ENCODE data around the gene PEX19. TPM values are rescaled to one million over a fixed set of nuclear protein-coding genes. Genes with fewer than 3 reads are reported as not detected.

Gene PEX19
- total and polyA plus RNA-seq, 12 donors = 15.5 to 165 (median 85.0) TPM

DNA sequence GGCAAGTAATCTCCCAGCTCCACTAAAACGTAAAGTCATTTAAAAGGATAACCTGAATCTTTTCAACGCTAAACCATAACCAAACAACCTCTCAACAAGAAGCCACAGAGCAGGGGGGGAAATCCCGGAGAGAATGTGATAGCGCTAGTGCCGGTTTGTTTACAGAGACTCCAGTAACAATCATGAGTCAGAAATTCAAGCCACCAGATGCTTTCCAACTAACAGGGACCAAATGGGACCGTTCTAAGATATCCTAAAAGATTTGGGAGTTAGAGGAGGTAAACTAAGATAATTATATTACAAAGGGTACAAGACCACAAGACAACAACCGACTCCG lies 23.4 kb downstream of the PEX19 start:
- intact Hi-C loops (cut with DNase I) = no loop called here
- Histone ChIP-seq H3K4me1 (replicated peaks in 1 of 2) (peaks cover 18 to 46% of the 10 kb centered on the region in 2 donors), H3K36me3 (replicated peaks in 1 of 2) (no peaks in the 10 kb centered on the region), H3K9me3 (replicated peaks in 1 of 3) (no peaks in the 10 kb centered on the region), H3K27ac (peak overlapping the region; percentile 87 to 98 (median 97)), H3K27me3 (no peaks in the 10 kb centered on the region), H3K4me3 (peak overlapping the region; percentile 7 to 95 (median 86))
- TF ChIP-seq, protein P1, sequence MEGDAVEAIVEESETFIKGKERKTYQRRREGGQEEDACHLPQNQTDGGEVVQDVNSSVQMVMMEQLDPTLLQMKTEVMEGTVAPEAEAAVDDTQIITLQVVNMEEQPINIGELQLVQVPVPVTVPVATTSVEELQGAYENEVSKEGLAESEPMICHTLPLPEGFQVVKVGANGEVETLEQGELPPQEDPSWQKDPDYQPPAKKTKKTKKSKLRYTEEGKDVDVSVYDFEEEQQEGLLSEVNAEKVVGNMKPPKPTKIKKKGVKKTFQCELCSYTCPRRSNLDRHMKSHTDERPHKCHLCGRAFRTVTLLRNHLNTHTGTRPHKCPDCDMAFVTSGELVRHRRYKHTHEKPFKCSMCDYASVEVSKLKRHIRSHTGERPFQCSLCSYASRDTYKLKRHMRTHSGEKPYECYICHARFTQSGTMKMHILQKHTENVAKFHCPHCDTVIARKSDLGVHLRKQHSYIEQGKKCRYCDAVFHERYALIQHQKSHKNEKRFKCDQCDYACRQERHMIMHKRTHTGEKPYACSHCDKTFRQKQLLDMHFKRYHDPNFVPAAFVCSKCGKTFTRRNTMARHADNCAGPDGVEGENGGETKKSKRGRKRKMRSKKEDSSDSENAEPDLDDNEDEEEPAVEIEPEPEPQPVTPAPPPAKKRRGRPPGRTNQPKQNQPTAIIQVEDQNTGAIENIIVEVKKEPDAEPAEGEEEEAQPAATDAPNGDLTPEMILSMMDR (IDR thresholded peaks at IDR 0.05) = no peak
- TF ChIP-seq POLR2A (IDR thresholded peaks at IDR 0.05) = peak in 1 of 2 donors; percentile 36
- 0 to 2% (median 1%) methylated on average over 8 of the region's 8 CpGs for WGBS, 4 donors
- DNase-seq = peak; percentile 38 to 73 (median 54)

DNA sequence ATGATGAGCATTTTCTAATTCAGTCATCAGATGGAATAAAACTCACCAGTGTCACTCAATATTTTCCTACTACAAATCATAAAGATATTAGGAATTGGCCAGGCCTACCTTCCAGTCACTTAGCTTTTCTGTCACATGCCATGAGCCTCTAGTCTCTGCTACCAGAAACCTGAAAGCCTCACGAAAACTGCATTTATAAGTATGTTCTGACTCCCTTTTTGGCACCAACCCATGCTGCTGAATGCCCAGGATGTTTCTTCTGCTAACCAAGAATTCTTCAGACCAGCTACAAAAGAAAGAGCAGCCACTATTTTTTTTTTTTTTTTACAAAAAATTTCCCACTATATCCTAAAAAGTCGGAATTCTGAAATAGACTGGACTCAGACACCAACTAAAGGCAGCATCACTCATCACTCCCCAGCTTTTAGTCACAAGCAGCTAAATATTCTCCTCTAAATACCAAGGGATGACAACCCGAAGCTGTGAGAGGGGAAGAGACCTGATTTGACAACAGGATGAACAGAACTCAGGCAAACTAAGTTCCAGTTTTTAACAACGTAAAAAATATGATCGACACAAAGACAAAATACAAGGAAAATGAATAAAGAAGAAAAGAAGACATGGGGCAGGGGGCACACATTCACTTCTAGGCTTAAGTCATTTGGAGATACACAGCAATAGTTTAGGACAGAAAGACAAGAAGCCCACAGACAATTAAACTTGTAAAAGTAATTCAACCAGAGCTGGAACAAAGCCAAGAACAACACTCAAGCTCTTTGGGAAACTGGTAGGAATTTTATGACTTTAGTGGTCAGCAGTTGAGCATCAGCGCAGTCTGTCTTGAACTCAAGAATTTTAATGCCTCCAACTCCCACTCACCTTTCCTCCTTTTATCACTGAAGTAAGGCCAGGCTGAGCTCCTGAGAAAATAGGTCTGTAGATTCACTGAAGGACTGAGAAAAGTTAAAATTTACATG lies 24.2 kb downstream of the PEX19 start:
- WGBS, 4 donors = 21 to 25% (median 23%) methylated on average over 6 of the region's 6 CpGs
- peaks cover 18 to 52% of the 10 kb centered on the region in 2 donors for H3K4me1 ChIP-seq (replicated peaks in 1 of 2)
- DNase-seq = peak in 2 of 7 donors; percentile 16 to 19
- peak overlapping the region in 1 of 4 donors; percentile 86 for H3K4me3 ChIP-seq
- no peaks in the 10 kb centered on the region for H3K36me3 ChIP-seq (replicated peaks in 1 of 2)
- H3K27ac ChIP-seq = peak overlapping the region in 4 of 5 donors; percentile 96 to 98 (median 98)
- TF ChIP-seq, protein P1 (IDR thresholded peaks at IDR 0.05) = no peak
- no peak for TF ChIP-seq POLR2A (IDR thresholded peaks at IDR 0.05)
- intact Hi-C loops (cut with DNase I) = no loop called here
- H3K9me3 ChIP-seq (replicated peaks in 1 of 3) = no peaks in the 10 kb centered on the region
- no peaks in the 10 kb centered on the region for H3K27me3 ChIP-seq

DNA sequence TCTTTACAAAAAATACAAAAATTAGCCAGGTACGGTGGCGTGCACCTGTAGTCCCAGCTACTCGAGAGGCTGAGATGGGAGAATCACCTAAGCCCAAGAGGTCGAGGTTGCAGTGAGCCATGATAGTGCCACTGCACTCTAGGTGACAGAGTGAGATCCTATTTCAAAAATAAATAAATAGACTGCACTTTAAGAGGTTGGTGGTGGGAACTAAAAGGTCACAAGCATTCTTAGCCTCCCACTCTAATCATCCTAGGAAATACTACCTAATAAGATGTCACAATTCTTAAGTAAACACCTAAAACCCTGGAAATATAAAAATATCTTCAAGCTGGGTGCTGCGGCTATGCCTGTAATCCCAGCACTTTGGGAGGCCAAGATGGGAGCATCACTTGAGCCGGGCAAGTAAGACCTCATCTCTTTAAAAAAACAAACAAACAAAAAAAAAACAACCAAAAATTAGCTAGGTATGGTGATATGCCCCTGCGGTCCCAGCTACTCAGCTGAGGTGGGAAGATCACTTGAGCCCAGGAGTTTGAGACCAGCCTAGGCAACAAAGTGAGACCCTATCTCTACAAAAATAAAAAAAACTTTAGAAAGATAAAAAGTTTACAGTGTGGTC lies 26.6 kb downstream of the PEX19 start:
- no peaks in the 10 kb centered on the region for H3K9me3 ChIP-seq (replicated peaks in 1 of 3)
- H3K27ac ChIP-seq = no peak overlapping the region
- H3K36me3 ChIP-seq (replicated peaks in 1 of 2) = no peaks in the 10 kb centered on the region
- WGBS, 4 donors = 91 to 96% (median 96%) methylated on average over 7 of the region's 7 CpGs
- no peaks in the 10 kb centered on the region for H3K27me3 ChIP-seq
- H3K4me3 ChIP-seq = no peak overlapping the region
- H3K4me1 ChIP-seq (replicated peaks in 1 of 2) = peaks cover 18 to 52% of the 10 kb centered on the region in 2 donors
- no peak for DNase-seq
- no peak for TF ChIP-seq POLR2A (IDR thresholded peaks at IDR 0.05)
- TF ChIP-seq, protein P1 (IDR thresholded peaks at IDR 0.05) = no peak
- intact Hi-C loops (cut with DNase I) = loop anchor here (5.0 to 10.0 kb wide), 3 partner anchors 51 to 153 kb away; partner anchors contain the start of genes CASQ1 (in 1 of the 2) and PEA15 (in 1 of the 2)

GRCh38 chr1:160257411-160258015 lies 27.4 kb downstream of the PEX19 start:
- WGBS, 4 donors = 84 to 98% (median 94%) methylated on average over 6 of the region's 6 CpGs
- TF ChIP-seq POLR2A (IDR thresholded peaks at IDR 0.05) = no peak
- TF ChIP-seq, protein P1 (IDR thresholded peaks at IDR 0.05) = no peak
- H3K36me3 ChIP-seq (replicated peaks in 1 of 2) = no peaks in the 10 kb centered on the region
- H3K4me3 ChIP-seq = no peak overlapping the region
- no peaks in the 10 kb centered on the region for H3K9me3 ChIP-seq (replicated peaks in 1 of 3)
- no peak for DNase-seq
- intact Hi-C loops (cut with DNase I) = loop anchor here (5.0 to 10.0 kb wide), 3 partner anchors 50 to 153 kb away; partner anchors contain the start of genes CASQ1 (in 1 of the 2) and PEA15 (in 1 of the 2)
- H3K27ac ChIP-seq = peak overlapping the region in 1 of 5 donors; percentile 9
- no peaks in the 10 kb centered on the region for H3K27me3 ChIP-seq
- H3K4me1 ChIP-seq (replicated peaks in 1 of 2) = peaks cover 15 to 52% of the 10 kb centered on the region in 2 donors
